Omental fat pad (tissue), 4 donors: ENCODE results near the gene DMGDH. TPM values are rescaled to one million over a fixed set of nuclear protein-coding genes. Genes with fewer than 3 reads are reported as not detected.

Source experiments
- ATAC-seq: fragments of 150-250 bp; one replicate; pipeline ENCODE4 v1.9.1; 2016; ENCODE audit warnings: mild to moderate bottlenecking, moderate library complexity; ENCODE audit not compliant: low FRiP score
- DNase-seq: peaks from one replicate; pipeline ENCODE4 v3.0.0-alpha.2; 2019; ENCODE audit warnings: low spot score
- total RNA-seq, 4 donors: library from RNA; depleted of rRNA; stranded (reverse); fragments of >200 nt; gene quantifications; one replicate each; pipeline ENCODE4 v1.1.0, GENCODE V29; 2016
- TF ChIP-seq, protein P1 (sequence below), 3 donors: fragments of 450-650 bp; IDR thresholded peaks; one replicate each; pipeline ENCODE4 v1.5.1; 2016 to 2017; ENCODE audit warnings: antibody characterized with exemption in 3 of 3, mild to moderate bottlenecking in 3 of 3, moderate library complexity in 2 of 3

Gene DMGDH
- total RNA-seq, result 10 to 100 TPM in 1 of 4 donors, 1 to 10 TPM in 3; 2.8 to 13.9 (median 4.4) TPM

DNA sequence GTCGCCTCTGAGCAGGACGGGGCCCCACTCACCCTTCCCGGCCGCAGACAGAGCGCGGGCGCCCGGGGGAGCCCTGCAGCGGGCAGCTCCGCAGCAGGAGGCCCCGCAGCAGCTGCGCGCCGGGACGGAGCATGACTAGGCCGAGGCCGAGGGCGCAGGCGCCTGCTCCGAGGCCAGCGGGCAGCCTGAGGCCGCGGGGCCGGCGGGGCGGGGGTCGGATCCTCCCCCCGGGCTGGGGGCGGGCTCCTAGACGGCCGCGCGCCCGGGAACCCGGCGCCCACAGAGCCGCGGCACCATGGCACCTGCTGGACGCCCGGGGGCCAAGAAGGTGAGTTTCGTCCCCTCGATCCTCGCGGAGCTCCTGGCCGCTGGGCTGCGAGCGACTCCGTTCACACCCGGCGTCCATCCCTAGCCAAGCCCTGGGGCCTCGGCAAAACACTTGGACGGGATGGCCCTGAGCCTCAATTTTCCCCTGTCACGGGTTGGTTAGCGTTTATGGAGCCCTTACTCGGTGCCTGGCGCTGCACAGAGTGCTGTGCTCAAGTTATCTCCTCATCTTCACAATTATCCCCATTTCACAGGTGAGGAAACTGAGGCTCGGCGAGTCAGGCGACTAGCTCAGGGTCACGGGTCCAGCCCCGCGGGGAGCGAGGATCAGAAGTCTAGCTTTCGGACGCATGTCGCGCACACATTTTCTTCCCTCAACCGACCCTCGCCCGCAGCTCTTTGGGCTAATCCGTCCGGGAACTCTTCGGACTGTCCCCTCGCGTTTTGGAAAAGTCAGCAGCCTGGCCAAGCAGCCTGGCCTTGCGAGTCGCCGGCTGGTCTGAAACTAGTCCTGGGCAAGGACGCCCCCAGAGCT is at the start of gene DMGDH, which contains the start of gene BHMT2:
Gene DMGDH (minus strand): TSS at position 187 of the 862 bp plus-strand sequence. CDS start 54 bp downstream, at position 133.
Gene BHMT2 (plus strand): TSS at position 280 of the 862 bp plus-strand sequence. CDS start 16 bp downstream, at position 296.
- ATAC-seq, result peak; percentile 87
- TF ChIP-seq, protein P1, sequence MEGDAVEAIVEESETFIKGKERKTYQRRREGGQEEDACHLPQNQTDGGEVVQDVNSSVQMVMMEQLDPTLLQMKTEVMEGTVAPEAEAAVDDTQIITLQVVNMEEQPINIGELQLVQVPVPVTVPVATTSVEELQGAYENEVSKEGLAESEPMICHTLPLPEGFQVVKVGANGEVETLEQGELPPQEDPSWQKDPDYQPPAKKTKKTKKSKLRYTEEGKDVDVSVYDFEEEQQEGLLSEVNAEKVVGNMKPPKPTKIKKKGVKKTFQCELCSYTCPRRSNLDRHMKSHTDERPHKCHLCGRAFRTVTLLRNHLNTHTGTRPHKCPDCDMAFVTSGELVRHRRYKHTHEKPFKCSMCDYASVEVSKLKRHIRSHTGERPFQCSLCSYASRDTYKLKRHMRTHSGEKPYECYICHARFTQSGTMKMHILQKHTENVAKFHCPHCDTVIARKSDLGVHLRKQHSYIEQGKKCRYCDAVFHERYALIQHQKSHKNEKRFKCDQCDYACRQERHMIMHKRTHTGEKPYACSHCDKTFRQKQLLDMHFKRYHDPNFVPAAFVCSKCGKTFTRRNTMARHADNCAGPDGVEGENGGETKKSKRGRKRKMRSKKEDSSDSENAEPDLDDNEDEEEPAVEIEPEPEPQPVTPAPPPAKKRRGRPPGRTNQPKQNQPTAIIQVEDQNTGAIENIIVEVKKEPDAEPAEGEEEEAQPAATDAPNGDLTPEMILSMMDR (IDR thresholded peaks at IDR 0.05), result no peak
- DNase-seq, result no peak

DNA sequence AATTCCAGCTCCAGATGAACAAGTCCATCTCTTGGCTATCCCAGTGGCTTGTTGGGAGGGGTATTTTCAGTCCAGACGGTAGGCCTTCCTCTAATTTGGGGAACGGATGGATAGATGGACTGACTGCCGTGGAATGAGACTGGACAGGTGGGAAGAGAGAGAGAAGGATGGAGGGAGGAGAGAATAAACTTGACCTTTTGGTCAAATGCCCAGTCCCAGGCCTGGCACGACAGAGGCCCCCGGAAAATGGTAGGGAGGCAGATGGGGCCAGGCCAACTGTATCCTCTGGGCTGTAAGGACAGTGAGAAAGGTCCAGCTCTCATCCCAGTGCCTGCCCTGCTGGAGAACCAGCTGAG is 43.2 kb upstream of the DMGDH start:
- no peak for ATAC-seq
- TF ChIP-seq, protein P1 (IDR thresholded peaks at IDR 0.05), result no peak
- no peak for DNase-seq

DNA sequence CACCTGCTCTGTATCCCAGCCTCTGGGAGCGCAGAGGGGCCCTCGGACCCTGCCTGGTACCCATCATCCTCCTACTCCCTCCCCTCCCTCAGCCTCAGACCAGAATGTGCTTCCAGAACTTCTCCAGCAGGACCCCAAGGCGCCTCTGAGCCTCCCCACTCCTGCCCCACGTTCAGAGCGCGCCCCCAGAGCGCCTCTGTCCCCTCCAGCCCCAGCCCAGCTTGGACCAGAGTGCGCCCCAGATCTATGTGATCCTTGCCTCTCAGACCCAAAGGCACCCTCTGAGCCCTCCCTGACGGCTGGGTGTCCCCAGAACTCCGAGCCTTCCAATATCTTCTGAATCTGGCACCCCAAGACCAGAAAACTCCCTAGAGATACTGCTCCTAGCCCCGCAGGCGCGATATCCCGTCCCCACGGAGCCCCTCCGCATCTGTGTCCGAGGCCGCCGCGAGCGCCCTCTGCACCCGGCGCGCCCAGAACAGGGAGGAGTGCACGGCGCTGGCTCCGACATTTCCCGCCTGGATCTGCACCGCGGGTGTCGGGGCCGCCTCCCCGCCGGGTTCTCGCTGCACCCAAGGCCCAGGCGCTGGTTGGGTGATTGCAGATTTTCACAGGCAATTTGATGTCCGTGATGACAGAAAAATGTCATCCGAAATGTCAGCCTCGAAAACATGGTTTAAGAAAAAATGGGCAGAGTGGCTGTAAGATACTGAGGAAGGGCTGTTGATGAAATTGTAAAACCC is 42.7 kb upstream of the DMGDH start:
- TF ChIP-seq, protein P1 (IDR thresholded peaks at IDR 0.05), result no peak
- ATAC-seq, result no peak
- DNase-seq, result no peak

DNA sequence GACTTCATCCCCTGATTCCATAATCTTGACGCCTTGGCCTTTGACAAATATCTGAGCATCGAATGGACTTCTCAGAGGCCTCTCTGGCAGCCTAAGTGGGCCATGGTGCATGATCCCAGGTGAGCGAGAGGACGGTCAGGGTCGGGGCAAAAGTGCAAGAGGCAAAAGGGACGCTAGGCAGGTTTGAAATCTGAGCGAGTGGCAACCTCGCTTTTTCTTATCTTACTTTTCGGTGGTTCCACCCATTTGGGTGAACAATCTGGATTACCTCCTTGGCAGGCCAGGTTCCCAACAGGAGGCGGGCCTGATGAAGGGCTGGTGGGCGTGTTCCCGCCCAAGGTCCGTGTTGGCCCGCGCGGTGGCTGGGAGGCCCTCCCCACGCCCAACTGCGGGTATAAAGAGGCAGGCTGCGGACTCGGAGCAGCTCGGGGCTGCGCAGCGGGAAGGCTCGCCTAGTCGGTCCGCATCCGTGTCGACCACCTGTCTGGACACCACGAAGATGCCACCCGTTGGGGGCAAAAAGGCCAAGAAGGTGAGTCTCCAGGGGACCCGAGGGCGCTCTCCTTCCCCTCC is 42.0 kb upstream of the DMGDH start, which contains the start of gene BHMT:
Gene BHMT (plus strand): TSS at position 423 of the 573 bp plus-strand sequence. CDS start 77 bp downstream, at position 500.
- TF ChIP-seq, protein P1 (IDR thresholded peaks at IDR 0.05), result no peak
- DNase-seq (no peak), ATAC-seq (peak; percentile 62)

DNA sequence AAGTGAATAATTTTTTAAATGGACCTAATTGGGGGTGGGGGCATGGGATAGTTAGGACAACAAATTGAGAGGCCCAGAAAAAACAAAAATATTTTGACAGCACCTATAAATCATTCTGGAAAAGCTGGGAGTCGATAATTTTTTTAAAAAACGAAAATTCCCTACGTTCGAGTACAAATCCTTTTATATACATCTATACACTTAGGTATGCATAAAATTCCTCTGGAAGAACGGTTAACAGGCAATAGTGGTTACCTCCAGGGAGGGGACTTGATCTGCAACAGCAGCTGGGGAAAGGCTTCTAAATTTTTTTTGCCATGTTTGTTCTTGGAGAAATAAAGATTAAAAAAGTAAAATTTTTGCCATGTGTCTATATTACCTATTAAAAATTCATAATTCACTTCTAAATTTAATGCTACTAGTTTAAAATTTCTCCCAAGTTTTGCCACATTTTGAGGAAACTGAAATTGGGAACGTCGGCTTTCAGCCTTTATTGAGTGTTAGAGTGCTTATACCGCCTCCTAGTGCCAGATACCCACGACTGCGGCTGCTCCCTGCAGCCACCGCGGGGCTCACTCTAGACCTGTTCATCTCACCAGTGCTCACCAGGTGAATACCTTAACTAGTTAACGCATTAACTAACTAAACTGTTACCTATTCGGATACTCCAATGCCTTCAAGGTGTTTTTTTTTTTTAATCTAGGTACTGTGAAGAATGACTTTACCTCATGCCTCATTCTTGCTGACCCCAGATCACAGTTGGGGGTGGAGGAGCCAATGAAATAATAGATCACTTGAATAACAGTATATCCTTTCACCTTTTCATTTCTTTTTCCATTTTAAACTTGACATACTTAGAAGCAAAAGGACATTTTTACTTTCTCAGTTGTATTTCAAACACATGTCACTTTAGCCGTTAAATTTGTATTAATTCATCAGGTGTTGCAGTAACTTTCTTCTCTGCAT is 40.3 kb upstream of the DMGDH start:
- no peak for DNase-seq
- TF ChIP-seq, protein P1 (IDR thresholded peaks at IDR 0.05), result no peak
- ATAC-seq, result no peak

DNA sequence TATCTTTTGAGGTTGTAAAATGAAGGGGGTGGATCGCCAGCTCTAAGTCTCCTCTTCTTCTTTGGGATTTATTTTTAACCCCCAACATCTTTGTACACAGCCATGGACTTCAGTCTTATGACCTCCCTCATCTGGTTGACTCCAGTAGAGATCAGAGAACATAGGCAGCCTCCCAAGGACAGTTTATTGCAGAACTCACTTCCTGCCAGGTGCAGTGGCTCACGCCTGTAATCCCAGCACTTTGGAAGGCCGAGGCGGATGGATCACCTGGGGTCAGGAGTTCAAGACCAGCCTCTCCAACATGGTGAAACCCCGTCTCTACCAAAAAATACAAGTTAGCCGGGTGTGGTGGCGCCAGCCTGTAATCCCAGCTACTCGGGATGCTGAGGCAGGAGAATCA is 39.3 kb upstream of the DMGDH start:
- TF ChIP-seq, protein P1 (IDR thresholded peaks at IDR 0.05), result no peak
- ATAC-seq, result no peak

More for the DNA sequence above, 39.3 kb upstream of the DMGDH start:
- no peak for DNase-seq
